SK-N-SH treated with all-trans-retinoic acid at 6 μM for 48 hours (cell line): ENCODE measurements around the gene HSD17B11.

ENCODE experiments used
- ATAC-seq: fragments of 200-7000 bp; cut with Tn5 transposase; 3 replicates; pipeline ENCODE4 v1.9.1; 2020; ENCODE audit warnings: mild to moderate bottlenecking, moderate library complexity
- ARNTL ChIP-seq: fragments of 450-650 bp; formaldehyde crosslinking; IDR thresholded peaks from 2 replicates; pipeline ENCODE4 v1.5.0; 2020; ENCODE audit warnings: low read depth, mild to moderate bottlenecking, moderate library complexity, borderline replicate concordance
- BACH2 ChIP-seq: fragments of 250-450 bp; sonication (Bioruptor Pico); IDR thresholded peaks from 2 replicates; pipeline ENCODE4 v1.9.0; 2021; ENCODE audit warnings: mild to moderate bottlenecking, borderline replicate concordance
- CSDC2 ChIP-seq: fragments of 250-450 bp; sonication (Bioruptor Pico); IDR thresholded peaks from 2 replicates; pipeline ENCODE4 v1.5.0; 2020; ENCODE audit warnings: mild to moderate bottlenecking, moderate library complexity
- ESRRG ChIP-seq: fragments of 250-450 bp; sonication (Bioruptor Pico); IDR thresholded peaks from 2 replicates; pipeline ENCODE4 v1.6.1; 2021; ENCODE audit warnings: mild to moderate bottlenecking
- GLIS3 ChIP-seq: fragments of 250-450 bp; sonication (Bioruptor Pico); IDR thresholded peaks from 2 replicates; pipeline ENCODE4 v1.5.0; 2020; ENCODE audit warnings: mild to moderate bottlenecking, moderate library complexity
- ISL1 ChIP-seq: fragments of 250-450 bp; sonication (Bioruptor Pico); IDR thresholded peaks from 2 replicates; pipeline ENCODE4 v2.1.2; 2022; ENCODE audit warnings: mild to moderate bottlenecking, moderate library complexity
- POU6F1 ChIP-seq: fragments of 250-450 bp; sonication (Bioruptor Pico); IDR thresholded peaks from 2 replicates; pipeline ENCODE4 v1.8.0; 2021; ENCODE audit warnings: low read depth, mild to moderate bottlenecking, moderate library complexity, borderline replicate concordance
- PPARA ChIP-seq: fragments of 250-450 bp; sonication (Bioruptor Pico); IDR thresholded peaks from 2 replicates; pipeline ENCODE4 v1.5.0; 2020; ENCODE audit warnings: mild to moderate bottlenecking, borderline replicate concordance
- RARB ChIP-seq: fragments of 250-450 bp; sonication (Bioruptor Pico); IDR thresholded peaks from 2 replicates; pipeline ENCODE4 v1.8.0; 2021; ENCODE audit warnings: mild to moderate bottlenecking, moderate library complexity
- SNAI2 ChIP-seq: fragments of 250-450 bp; sonication (Bioruptor Pico); IDR thresholded peaks from 2 replicates; pipeline ENCODE4 v1.5.0; 2020; ENCODE audit warnings: mild to moderate bottlenecking, moderate library complexity
- TCF4 ChIP-seq: fragments of 250-450 bp; sonication (Bioruptor Pico); IDR thresholded peaks from 2 replicates; pipeline ENCODE4 v1.8.0; 2021; ENCODE audit warnings: mild to moderate bottlenecking, moderate library complexity, borderline replicate concordance
- TOX ChIP-seq: fragments of 250-450 bp; sonication (Bioruptor Pico); IDR thresholded peaks from 2 replicates; pipeline ENCODE4 v1.8.0; 2021; ENCODE audit warnings: mild to moderate bottlenecking, moderate library complexity, borderline replicate concordance
- TSHZ2 ChIP-seq: fragments of 250-450 bp; sonication (Bioruptor Pico); IDR thresholded peaks from 2 replicates; pipeline ENCODE4 v1.5.0; 2020; ENCODE audit warnings: mild to moderate bottlenecking, moderate library complexity
- ZC3H10 ChIP-seq: fragments of 250-450 bp; sonication (Bioruptor Pico); IDR thresholded peaks from 2 replicates; pipeline ENCODE4 v1.5.1; 2021; ENCODE audit warnings: mild to moderate bottlenecking, moderate library complexity
- ZFP3 ChIP-seq: fragments of 250-450 bp; sonication (Bioruptor Pico); IDR thresholded peaks from 2 replicates; pipeline ENCODE4 v1.5.0; 2020; ENCODE audit warnings: mild to moderate bottlenecking, moderate library complexity
- ZFP30 ChIP-seq: fragments of 450-650 bp; formaldehyde crosslinking; IDR thresholded peaks from 2 replicates; pipeline ENCODE4 v1.5.0; 2022; ENCODE audit warnings: mild to moderate bottlenecking, moderate library complexity
- ZNF565 ChIP-seq: fragments of 450-650 bp; formaldehyde crosslinking; conservative IDR thresholded peaks from 2 replicates; pipeline ENCODE4 v1.5.0; 2020; ENCODE audit warnings: low read depth, mild to moderate bottlenecking, moderate library complexity
- ZNF70 ChIP-seq: fragments of 450-650 bp; formaldehyde crosslinking; IDR thresholded peaks from 2 replicates; pipeline ENCODE4 v1.5.0; 2020; ENCODE audit warnings: mild to moderate bottlenecking, moderate library complexity
- ZNF8 ChIP-seq: fragments of 450-650 bp; formaldehyde crosslinking; IDR thresholded peaks from 2 replicates; pipeline ENCODE4 v1.5.0; 2020; ENCODE audit warnings: mild to moderate bottlenecking, moderate library complexity
- TF ChIP-seq, protein P1 (sequence below): fragments of 250-450 bp; sonication (Bioruptor Pico); IDR thresholded peaks from 2 replicates; pipeline ENCODE4 v1.8.0; 2020; ENCODE audit warnings: mild to moderate bottlenecking, moderate library complexity, borderline replicate concordance
- TF ChIP-seq, protein P2 (sequence below): fragments of 250-450 bp; sonication (Bioruptor Pico); IDR thresholded peaks from 2 replicates; pipeline ENCODE4 v1.5.1; 2020; ENCODE audit warnings: low read depth, mild to moderate bottlenecking, moderate library complexity

The HSD17B11 gene

DNA sequence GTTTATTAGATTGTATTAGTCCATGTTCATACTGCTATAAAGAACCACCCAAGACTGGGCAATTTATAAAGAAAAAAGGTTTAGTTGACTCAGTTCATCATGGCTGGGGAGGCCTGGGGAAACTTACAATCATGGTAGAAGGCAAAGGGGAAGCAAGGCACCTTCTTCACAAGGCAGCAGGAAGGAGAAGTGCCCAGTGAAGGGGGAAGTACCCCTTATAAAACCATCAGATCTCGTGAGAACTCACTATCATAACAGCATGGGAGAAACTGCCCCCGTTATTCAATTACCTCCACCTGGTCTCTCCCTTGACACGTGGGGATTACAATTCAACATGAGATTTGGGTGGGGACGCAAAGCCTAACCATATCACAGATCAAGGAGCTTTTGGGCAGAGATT, 60.2 kb downstream of the HSD17B11 start:
- ATAC-seq = no peak
- TF ChIP-seq PPARA = no peak
- no peak for TF ChIP-seq TCF4 (CRISPR knock-in tag)
- TF ChIP-seq ZC3H10 (CRISPR knock-in tag) = no peak

DNA sequence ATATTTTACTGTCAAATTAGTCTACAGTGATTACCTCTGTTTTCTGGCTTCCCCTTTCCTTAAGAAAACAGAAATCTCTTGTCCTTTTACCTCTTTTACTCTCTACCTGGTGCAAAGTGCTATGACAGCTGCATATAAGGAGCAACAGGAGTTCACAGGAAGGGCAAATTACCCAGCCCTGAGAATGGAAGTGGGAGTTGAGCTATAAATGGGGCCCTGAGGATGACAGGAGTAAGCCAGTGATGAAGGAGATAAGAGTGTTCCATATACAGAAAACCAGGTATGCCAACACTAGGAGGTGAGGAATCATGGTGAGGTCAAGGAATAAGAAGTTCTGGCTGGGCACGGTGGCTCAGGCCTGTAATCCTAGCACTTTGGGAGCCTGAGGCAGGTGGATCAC, 63.9 kb downstream of the HSD17B11 start:
- TF ChIP-seq ARNTL (CRISPR knock-in tag) (no peak), TSHZ2 (CRISPR knock-in tag) (no peak), SNAI2 (no peak), ESRRG (CRISPR knock-in tag) (no peak), POU6F1 (CRISPR knock-in tag) (no peak), ISL1 (CRISPR knock-in tag) (no peak), TOX (no peak), PPARA (no peak), ZNF70 (no peak), ZFP3 (CRISPR knock-in tag) (no peak), CSDC2 (no peak), ZC3H10 (CRISPR knock-in tag) (no peak), TCF4 (CRISPR knock-in tag) (no peak), ZFP30 (CRISPR knock-in tag) (no peak), RARB (CRISPR knock-in tag) (no peak), ZNF565 (CRISPR knock-in tag) (no peak), GLIS3 (CRISPR knock-in tag) (no peak), BACH2 (CRISPR knock-in tag) (no peak)
- TF ChIP-seq, protein P1, sequence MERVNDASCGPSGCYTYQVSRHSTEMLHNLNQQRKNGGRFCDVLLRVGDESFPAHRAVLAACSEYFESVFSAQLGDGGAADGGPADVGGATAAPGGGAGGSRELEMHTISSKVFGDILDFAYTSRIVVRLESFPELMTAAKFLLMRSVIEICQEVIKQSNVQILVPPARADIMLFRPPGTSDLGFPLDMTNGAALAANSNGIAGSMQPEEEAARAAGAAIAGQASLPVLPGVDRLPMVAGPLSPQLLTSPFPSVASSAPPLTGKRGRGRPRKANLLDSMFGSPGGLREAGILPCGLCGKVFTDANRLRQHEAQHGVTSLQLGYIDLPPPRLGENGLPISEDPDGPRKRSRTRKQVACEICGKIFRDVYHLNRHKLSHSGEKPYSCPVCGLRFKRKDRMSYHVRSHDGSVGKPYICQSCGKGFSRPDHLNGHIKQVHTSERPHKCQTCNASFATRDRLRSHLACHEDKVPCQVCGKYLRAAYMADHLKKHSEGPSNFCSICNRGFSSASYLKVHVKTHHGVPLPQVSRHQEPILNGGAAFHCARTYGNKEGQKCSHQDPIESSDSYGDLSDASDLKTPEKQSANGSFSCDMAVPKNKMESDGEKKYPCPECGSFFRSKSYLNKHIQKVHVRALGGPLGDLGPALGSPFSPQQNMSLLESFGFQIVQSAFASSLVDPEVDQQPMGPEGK (CRISPR knock-in tag) = no peak
- TF ChIP-seq, protein P2, sequence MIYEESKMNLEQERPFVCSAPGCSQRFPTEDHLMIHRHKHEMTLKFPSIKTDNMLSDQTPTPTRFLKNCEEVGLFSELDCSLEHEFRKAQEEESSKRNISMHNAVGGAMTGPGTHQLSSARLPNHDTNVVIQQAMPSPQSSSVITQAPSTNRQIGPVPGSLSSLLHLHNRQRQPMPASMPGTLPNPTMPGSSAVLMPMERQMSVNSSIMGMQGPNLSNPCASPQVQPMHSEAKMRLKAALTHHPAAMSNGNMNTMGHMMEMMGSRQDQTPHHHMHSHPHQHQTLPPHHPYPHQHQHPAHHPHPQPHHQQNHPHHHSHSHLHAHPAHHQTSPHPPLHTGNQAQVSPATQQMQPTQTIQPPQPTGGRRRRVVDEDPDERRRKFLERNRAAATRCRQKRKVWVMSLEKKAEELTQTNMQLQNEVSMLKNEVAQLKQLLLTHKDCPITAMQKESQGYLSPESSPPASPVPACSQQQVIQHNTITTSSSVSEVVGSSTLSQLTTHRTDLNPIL (CRISPR knock-in tag) = no peak
- TF ChIP-seq, all 23 proteins: peak for 0

DNA sequence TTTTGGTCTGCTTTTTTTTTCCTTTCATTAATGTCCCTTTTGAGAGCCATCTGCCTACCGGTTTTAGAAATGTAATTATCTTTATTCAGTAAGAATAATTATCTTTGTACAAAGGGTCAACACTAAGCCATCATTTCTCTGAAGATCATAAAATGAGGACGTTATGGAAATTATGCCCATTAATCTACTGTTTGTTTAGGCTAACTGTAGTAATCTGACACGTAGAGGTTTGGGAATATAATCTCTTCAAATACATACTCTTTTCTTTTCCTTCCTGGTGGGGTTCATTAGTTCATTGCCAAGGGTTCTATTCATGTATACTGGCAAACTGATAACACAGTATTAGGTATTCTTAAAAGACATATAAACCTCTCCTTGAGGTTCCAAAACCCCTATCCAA, 64.5 kb downstream of the HSD17B11 start:
- ATAC-seq = no peak

More for the DNA sequence above, 63.9 kb downstream of the HSD17B11 start:
- ATAC-seq = no peak

More for the DNA sequence above, 64.5 kb downstream of the HSD17B11 start:
- TF ChIP-seq TOX (no peak), ZNF8 (CRISPR knock-in tag) (no peak), ZFP3 (CRISPR knock-in tag) (no peak), BACH2 (CRISPR knock-in tag) (no peak), ZNF565 (CRISPR knock-in tag) (no peak), TCF4 (CRISPR knock-in tag) (no peak), ZNF70 (no peak), POU6F1 (CRISPR knock-in tag) (no peak)
